GM19395 (cell line): ENCODE data around the gene APOF.
"Not testable (repeated sequence)": the region's sequence is repeated elsewhere in the genome, so short reads cannot be mapped to it uniquely, and the experiment has no call there.

ENCODE experiments used
- ATAC-seq: cut with Tn5 transposase; IDR thresholded peaks from one replicate; pipeline ENCODE4 v1.9.1; 2021; ENCODE audit warnings: mild to moderate bottlenecking, moderate library complexity; ENCODE audit not compliant: unreplicated experiment

APOF gene, protein sequence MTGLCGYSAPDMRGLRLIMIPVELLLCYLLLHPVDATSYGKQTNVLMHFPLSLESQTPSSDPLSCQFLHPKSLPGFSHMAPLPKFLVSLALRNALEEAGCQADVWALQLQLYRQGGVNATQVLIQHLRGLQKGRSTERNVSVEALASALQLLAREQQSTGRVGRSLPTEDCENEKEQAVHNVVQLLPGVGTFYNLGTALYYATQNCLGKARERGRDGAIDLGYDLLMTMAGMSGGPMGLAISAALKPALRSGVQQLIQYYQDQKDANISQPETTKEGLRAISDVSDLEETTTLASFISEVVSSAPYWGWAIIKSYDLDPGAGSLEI

DNA sequence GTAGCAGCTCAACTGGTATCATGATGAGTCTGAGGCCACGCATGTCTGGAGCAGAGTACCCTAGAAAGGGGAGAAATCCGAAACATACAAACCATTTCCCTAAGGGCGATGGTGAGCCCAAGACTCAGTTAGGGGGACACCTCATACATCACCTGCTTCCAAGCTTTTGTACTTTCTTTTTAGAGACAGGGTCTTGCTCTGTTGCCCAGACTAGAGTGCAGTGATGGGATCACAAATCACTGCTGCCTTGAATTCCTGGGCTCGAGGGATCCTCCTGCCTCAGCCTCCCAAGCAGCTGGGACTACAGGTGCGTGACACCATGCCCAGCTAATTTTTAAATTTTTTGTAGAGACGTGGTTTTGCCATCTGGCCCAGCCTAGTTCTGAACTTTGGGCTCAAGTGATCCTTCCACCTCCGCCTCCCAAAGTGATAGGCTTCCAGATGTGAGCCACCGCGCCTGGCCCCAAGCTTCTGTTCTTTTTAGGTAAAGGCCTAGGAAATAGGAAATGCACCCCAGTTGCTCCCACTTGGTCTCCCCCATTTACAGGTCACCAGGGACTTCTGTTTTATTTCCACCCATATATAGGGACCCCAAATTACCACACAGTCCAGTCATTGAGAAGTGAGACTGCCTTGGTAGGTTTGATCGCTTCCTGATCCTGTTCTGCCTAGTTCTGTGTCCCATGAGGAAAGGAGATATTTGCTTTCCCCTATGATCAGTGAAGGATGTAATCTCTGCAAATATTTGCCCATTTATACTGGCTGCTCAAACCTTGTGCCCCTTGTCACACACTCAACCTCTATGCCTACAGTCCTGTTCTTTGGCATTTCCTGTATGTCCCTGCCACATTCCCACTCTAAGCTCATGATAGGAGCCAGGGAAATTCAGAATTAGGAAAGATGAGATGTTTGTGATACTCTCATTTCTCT is at the start of gene APOF:
Gene APOF (minus strand): TSS at position 728 of the 930 bp plus-strand sequence. CDS start 112 bp downstream, at position 616.
- ATAC-seq, result no peak

DNA sequence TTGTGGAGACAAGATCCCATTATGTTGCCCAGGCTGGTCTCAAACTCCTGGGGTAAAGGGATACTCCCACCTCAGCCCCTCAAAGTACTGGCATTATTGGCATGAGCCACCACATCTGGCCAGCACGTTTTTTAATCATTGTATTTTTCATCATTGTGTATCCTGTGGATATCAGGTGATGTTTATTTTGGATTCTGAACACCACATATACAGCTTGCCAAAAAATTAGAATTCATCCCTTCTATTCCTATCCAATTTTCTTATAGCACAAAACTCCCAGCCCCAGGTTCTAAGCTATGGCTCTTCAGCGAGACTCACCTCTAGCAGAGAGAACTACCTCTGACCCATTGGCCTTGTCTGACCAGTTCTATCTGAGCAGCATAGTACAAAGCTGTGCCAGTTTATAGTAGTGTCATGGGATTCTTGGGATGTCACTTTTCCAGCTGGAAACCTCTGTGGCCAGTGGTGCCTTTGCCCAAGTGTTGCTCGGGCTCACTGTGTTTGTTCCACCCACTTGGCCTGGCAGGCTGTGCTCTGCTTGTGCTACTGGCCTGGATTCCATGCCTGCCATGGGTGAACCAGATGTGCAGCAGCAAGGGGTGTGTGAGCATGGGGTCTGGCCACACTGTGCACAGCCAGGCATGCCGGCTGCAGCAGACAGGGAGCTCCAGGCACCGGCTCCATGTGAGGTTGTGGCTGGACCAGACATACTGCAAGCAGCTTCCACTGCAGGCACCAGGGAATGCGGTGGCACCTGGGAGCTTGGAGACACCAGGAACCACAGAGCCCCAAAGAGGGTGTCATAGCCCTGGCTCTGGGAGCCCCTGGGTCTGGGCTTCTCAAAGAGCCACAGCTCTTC is 49.4 kb upstream of the APOF start:
- no peak for ATAC-seq

DNA sequence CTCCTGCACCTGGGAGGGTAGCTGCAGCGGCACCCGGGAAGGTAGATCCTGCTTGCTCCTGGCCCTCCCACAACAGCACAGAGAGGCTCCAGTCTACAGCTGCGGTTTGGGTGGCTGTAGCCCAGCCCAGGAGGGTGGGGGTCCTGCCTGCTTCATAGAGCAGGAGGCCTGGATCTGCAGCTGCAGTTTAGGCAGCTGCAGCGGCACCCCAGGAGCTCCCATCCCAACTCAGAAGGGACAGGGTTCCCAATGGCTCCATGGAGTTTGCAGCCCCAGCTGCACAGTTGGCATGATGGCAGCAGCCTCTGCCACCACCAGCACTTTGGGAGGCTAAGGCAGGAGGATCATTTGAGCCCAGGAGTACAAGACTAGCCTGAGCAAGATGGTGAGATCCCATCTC is 48.1 kb upstream of the APOF start:
- no peak for ATAC-seq

DNA sequence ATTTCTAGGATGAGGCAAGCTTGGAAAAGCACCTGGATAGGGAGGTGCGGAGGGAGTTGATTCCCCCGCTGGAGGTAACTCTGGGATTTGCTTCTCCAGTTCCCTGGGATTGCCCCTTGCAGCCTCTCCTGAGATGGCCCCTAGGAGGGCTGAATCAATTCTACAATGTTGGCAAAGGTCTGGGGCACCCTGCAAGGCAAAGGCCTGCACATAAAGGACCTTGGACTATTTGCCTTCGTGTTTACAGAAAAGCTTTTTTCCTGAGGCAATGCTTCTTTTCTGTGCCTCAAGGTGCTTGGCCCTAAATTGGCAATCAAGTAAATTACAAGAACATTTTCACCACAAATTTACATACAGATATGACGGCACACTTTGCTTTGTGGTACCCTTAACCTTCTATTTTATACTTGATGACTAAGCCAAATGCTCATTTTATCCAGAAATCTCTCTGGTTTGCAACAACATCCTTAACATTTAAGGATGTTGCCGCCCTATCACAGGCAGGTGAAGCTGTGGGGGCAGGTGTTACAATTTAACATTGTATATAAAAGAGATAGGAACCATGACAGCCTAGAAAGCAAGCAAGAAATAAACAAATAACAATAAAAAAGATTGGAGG is 46.3 kb upstream of the APOF start:
- ATAC-seq, result no peak

DNA sequence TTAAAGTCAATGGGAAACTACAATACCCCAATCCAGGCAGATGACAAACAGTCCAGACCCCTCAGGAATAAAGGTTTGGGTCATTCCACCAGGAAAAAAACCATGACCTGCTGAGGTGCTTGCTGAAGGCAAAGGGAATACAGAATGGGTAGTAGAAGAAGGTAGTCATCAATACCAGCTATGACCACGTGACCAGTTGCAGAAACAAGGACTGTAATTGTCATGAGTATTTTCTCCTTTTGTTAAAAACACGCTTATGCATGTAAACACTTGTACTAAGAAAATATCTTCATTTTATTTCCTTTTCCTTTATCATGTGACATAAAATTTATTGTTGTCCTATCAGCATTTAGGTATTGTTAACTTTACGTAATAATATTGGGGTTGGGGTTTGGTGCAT is 41.6 kb upstream of the APOF start:
- ATAC-seq, result not testable (repeated sequence)

DNA sequence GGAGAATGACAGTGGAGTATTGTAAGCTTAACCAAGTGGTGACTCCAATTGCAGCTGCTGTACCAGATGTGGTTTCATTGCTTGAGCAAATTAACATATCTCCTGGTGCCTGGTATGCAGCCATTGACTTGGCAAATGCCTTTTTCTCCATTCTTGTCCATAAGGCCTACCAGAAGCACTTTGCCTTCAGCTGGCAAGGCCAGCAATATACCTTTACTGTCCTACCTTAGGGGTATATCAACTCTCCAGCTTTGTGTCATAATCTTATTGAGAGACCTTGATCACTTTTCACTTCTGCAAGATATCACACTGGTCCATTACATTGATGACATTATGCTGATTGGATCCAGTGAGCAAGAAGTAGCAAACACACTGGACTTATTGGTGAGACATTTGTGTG is 39.0 kb upstream of the APOF start:
- ATAC-seq, result not testable (repeated sequence)

DNA sequence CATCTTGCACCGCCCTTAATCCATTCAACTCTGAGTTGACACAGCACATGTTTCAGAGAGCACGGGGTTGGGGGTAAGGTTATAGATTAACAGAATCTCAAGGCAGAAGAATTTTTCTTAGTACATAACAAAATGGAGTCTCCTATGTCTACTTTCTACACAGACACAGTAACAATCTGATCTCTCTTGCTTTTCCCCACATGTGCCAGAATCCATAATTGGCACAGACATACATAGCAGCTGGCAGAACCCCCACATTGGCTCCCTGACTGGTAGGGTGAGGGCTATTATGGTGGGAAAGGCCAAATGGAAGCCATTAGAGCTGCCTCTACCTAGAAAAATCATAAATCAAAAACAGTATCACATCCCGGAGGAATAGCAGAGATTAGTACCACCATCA is 38.5 kb upstream of the APOF start:
- ATAC-seq, result not testable (repeated sequence)

DNA sequence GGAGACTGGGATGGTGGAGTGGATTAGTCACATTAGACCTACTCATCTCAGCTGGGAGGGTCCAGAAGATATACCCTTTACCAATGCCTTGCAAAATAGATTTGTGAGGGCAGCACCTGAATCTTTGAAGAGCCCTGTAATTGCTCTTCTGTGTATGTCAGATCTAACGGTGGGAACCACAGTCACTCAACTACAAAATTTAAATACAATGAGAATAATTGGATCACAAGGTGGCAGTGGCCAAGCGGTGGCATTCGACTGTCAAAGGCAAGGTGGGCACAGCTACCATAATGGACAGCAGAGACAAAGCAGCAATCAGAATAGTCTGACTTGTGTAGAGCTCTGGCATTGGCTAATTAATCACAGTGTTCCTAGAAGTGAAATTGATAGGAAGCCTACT is 36.8 kb upstream of the APOF start:
- not testable (repeated sequence) for ATAC-seq

DNA sequence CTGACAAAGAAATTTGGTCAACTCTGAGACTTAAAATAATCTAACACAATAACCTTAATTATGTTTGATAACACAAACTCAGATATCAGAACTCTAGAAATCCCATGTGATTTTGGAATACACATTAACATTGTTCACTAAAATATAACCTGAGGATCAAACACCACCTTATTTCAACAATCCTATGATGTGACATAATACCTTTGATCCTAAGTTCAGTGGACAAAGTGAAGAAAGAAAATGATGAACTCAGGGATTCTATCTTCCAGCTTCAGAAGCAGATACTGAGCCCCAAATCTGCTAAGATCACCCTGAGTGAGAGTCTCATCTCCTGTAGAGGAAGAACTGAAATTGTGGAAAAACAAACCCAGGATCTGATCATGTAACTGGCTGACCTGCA is 35.7 kb upstream of the APOF start:
- no peak for ATAC-seq

DNA sequence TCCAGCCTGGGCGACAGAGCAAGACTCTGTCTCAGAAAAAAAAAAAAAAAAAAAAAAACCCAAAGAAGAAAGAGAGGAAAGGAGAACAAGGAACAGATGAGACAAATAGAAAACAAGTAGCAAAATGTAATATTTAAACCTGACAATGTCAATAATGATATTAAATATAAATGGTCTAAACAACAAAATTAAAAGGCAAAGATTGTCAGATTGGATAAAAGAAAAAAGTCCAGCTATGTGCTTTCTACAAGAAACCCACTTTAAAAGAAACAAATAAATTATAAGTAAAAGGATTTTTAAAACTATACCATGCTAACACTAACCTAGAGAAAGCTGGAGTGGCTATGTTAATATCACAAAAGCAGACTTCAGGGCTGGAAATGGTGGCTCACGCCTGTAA is 29.7 kb upstream of the APOF start:
- no peak for ATAC-seq

DNA sequence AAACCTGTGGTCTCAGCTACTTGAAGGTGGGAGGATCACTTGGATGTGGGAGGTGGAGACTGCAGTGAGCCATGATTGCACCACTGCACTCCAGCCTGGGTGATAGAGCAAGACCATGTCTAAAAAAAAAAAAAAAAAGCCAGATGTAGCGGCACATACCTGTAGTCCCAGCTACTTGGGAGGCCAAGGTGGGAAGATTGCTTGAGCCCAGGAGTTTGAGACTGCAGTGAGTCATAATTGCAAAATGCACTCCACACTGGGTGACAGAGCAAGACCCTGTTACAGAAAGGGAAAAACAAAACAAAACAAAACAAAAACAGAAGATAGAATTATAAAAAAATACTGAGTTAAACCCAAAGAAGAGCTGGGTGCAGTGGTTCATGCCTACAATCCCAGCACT is 29.1 kb upstream of the APOF start:
- ATAC-seq, result no peak

DNA sequence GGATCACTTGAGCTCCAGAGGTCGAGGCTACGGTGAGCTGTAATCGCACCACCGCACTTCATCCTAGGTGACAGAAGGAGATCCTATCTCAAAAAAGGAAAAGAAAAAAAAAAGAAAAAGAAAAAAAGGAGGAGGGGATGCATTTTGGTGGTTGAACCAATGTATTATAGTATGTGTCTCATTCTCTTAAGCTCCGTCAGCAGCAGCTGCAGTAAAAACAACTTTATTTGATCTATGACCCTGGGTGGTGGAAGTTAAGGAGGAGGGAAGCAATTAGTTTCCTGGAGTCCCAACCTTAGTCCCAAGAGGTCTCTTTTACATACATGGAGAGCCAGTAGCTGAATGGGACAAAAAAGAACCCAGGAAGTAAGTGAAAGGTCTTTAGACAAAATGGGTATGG is 26.8 kb upstream of the APOF start:
- ATAC-seq, result no peak

DNA sequence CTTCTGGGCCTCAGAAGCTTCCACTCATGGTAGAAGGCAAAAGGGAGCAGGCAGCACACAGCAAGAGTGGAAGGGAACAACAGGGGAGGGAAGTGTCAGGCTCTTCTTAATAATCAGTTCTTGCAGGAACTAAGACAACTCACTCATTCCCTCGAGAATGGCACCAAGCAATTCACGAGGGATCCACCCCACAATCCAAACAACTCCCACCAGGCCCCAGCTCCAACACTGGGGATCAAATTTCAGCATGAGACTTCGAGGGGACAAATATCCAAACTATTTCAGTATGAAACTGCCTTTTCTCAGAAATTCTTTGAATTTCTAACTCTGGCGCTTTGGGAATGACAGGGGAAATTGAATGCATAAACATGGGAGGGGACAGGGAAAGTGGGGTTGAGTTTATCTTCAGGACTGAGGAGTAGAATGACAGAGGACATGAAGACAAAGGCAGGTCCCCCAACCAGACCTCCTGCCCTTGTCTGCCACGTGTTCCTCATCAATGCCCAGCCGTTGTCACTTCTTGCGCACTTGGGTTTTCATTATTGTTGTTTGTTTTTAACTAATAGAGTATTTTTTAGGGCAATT is 24.6 kb upstream of the APOF start:
- no peak for ATAC-seq

DNA sequence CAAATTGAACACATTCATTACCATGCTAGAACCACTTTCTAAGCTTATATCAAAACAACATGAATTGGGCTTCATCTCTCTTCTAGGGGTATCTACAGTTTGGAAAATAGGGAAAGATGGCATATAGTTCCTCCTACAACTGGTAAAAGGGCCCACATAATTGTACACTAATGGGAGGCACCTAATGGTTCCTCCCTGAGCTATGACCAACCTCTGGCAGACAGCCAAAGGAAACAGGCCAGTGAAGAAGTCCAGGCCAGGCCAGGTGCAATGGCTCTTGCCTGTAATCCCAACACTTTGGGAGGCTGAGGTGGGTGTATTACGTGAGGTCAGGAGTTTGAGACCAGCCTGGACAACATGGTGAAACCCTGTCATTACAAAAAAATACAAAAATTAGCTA is 23.2 kb upstream of the APOF start:
- no peak for ATAC-seq

DNA sequence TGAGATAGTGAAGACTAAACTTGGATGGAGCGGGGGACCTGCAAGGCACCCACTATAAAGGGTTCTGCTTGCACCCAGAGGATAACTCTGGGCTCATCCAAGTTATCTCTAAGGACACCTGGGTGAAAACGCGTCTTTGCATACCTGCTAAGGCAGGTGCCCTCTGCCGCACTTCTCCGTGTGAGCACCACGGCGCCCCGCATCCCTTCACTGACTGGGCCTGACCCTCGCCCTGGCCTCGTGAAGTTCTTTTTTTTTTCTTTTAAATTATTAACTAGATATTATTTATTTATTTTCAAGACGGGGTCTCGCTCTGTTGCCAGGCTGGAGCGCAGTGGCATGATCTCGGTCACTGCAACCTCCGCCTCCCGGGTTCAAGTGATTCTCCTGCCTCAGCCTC is 20.0 kb upstream of the APOF start:
- no peak for ATAC-seq

DNA sequence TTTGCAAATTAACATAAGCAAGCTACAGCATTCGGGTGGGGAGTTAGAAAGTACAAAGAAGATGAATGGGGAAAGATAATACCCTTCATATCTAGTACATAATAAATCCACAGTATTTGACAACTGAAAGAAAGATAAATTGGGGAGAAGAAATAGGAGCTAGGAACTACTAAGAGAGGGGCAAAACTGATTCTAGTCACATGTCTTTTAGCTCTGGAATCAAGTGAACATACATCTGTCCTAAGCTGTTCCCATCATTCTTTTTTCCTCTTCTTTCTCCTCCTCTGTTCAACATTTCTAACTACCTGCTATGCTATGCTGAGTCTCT is 15.3 kb upstream of the APOF start:
- ATAC-seq, result no peak

DNA sequence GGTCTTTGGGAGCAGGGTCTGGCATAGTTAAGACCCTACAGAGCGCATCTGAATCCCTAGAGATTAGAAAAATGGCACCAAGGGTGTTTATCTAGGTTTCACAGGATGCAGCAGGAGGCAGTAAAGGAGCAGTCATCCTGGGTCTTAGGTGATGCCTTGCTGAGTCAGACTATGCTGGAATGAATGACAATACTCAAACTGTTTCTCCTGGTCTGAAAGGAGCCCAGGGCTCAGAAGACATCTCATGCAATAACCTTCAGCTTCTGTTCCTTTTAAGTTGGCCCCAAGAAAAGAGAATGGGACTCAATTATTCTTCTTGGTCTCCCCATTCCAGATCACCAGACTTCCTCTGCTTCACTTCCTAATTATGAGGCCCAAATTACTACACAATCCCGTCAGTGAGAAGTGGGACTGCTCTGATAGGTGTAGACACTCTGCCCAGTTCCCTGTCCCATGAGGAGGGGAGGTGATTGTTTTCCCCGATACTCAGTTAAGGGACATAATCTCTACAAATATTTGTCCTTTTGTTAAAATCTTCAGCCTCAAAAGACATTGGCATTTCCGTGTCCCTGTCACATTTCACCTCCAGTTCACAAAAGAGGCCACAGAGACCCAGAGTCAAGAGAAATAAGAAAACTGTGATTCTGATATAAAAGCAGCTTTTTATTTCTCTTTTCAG is 14.8 kb upstream of the APOF start:
- ATAC-seq, result no peak

DNA sequence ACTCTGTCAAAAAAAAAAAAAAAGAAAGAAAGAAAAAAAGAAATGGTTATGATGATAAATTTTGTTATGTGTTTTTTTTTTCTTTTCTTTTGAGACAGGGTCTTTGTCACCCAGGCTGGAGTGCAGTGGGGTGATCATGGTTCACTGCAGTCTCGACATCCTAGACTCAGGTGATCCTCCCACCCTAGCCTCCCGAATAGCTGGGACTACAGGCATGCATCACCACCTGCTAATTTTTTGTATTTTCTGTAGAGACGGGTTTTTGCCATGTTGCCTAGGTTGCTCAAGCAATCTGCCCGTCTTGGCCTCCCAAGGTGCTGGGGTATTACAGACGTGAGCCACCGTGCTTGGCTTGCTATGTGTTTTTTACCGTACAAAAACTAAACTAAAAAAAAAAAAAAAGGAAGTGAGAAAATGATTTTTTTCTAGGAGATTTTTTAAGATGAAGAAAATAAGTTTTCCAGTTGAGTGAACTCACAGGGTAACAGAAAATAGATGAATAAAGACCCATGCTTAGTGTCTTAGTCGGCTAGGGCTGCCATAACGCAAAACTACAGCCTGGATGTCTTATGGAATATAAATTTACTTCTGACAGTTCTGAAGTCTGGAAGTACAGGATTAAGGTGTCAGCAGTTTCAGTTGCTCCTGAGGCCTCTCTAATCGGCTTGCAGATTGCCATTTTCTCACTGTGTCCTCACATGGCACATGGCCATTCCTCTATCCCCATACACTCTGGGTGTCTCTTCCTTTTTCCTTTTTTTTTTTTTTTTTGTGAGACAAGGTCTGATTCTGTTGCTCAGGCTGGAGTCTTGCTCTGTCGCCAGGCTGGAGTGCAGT is 13.2 kb upstream of the APOF start:
- peak; percentile 81 for ATAC-seq
